Spleen (tissue), 11 donors: ENCODE measurements around the gene TBP. TPM values are rescaled to one million over a fixed set of nuclear protein-coding genes. Genes with fewer than 3 reads are reported as not detected.
A peak's percentile ranks its signal among the peaks of the same experiment; 100 is the strongest.

Source experiments
- DNase-seq: peaks from one replicate; pipeline ENCODE4 v3.0.0-alpha.2; 2020
- H3K27ac ChIP-seq, 8 donors: fragments of 200-600 bp; sonication (generic) in 7 of 8; 1 replicate in 4 of 8; 2 replicates in 4 of 8; pipeline versions ENCODE4 v1.5.0 to v1.8.0; 2016 to 2021; ENCODE audit warnings: inconsistent platforms in 4 of 8, mild to moderate bottlenecking in 4 of 8, moderate library complexity in 1 of 8
- H3K27me3 ChIP-seq, 7 donors: fragments of 200-600 bp; sonication (generic) in 6 of 7; replicated peaks in 1 of 7; 1 replicate in 4 of 7; 2 replicates in 3 of 7; pipeline versions ENCODE4 v1.5.0 to v1.8.0; 2016 to 2021; ENCODE audit warnings: inconsistent platforms in 3 of 7, mild to moderate bottlenecking in 1 of 7
- H3K36me3 ChIP-seq, 6 donors: fragments of 200-600 bp; sonication (generic) in 5 of 6; 1 replicate in 4 of 6; 2 replicates in 2 of 6; pipeline versions ENCODE4 v1.5.0 to v1.8.0; 2016 to 2021; ENCODE audit warnings: inconsistent platforms in 2 of 6
- H3K4me1 ChIP-seq, 6 donors: fragments of 200-600 bp; sonication (generic) in 5 of 6; 1 replicate in 3 of 6; 2 replicates in 3 of 6; pipeline versions ENCODE4 v1.5.0 to v1.8.0; 2016 to 2021; ENCODE audit warnings: inconsistent platforms in 3 of 6
- H3K4me3 ChIP-seq, 8 donors: fragments of 200-600 bp; sonication (generic) in 7 of 8; 1 replicate in 4 of 8; 2 replicates in 4 of 8; pipeline versions ENCODE4 v1.5.0 to v1.8.0; 2016 to 2021; ENCODE audit warnings: inconsistent platforms in 4 of 8, mild to moderate bottlenecking in 4 of 8, moderate library complexity in 2 of 8
- H3K9me3 ChIP-seq, 8 donors: fragments of 200-600 bp; sonication (generic) in 7 of 8; 1 replicate in 4 of 8; 2 replicates in 4 of 8; pipeline versions ENCODE4 v1.5.0 to v1.8.0; 2016 to 2021; ENCODE audit warnings: inconsistent platforms in 4 of 8
- CTCF ChIP-seq, 11 experiments: fragments of 200-600 bp in 7 of 11; fragments of 450-650 bp in 4 of 11; sonication (generic) in 4 of 11; IDR thresholded peaks in 8 of 11; conservative IDR thresholded peaks in 3 of 11; 1 replicate in 7 of 11; 2 replicates in 4 of 11; pipeline versions ENCODE4 v1.4.0 to v1.8.0; 2016 to 2021; ENCODE audit warnings: antibody characterized with exemption in 11 of 11, inconsistent platforms in 4 of 11, mild to moderate bottlenecking in 1 of 11
- POLR2A ChIP-seq, 3 donors: fragments of 450-650 bp; IDR thresholded peaks; one replicate each; pipeline ENCODE4 v1.5.1; 2017; ENCODE audit warnings: antibody characterized with exemption in 3 of 3, mild to moderate bottlenecking in 1 of 3
- POLR2AphosphoS5 ChIP-seq, 3 donors: sonication (generic); formaldehyde crosslinking; IDR thresholded peaks; one replicate each; pipeline ENCODE4 v1.5.1; 2017; ENCODE audit warnings: antibody characterized with exemption in 3 of 3
- WGBS, 5 donors: extraction: QIAGEN DNeasy Blood & Tissue Kit in 3 of 5; methylation state at CpG; one replicate each; pipeline versions ENCODE4 v1.1.5 to v1.1.7; 2013 to 2018; 5-methylcytosine and 5-hydroxymethylcytosine counted together
- intact Hi-C: fragments of 100-400 bp; cut with DNase I; formaldehyde crosslinking; loops from one replicate; pipeline ENCODE4 v1.15.0; 2023; ENCODE audit warnings: low total_unique reads
- polyA plus RNA-seq, 3 donors: library from polyadenylated mRNA; stranded (reverse); fragments of 200-250 nt; gene quantifications; one replicate each; pipeline ENCODE4 v1.2.1, GENCODE V29; 2013
- total RNA-seq, 7 donors: library from RNA; depleted of rRNA in 3 of 7; stranded (reverse); fragments of >200 nt in 3 of 7; fragmentation: NEBNext Ultra II Directional in 4 of 7; extraction: Animal tissue kit (Norgen Biotek cat#: 25700) in 4 of 7; gene quantifications; one replicate each; pipeline versions ENCODE4 v1.1.0 to v1.2.1, GENCODE V29; 2016 to 2021
- donor health status: healthy with polysubstance abuse.
- donor health status: DM: no; HTN: no; CAD: no; lungs with moderate emphysema.
- donor health status: DM: no; HTN: no; CAD: no.
- donor health status: Bipolar disorder and iron deficiency.
- donor health status: healthy.
- donor health status: DM: no; HTN: no; CAD: no.
- donor health status: DM: yes; HTN: yes; CAD: no.

Gene TBP
- total and polyA plus RNA-seq, 10 donors = 12.0 to 28.4 (median 18.2) TPM

GRCh38 chr6:170529839-170530469 lies 24.2 kb upstream of the TBP start:
- H3K27ac ChIP-seq = no peak overlapping the region
- TF ChIP-seq POLR2A (IDR thresholded peaks at IDR 0.05) (no peak), POLR2AphosphoS5 (IDR thresholded peaks at IDR 0.05) (peak in 1 of 3 donors; percentile 12), CTCF (IDR thresholded peaks at IDR 0.05 in 8 of 11, conservative IDR thresholded peaks at IDR 0.05 in 3 of 11) (peak; percentile 17 to 90 (median 79))
- H3K9me3 ChIP-seq = peaks cover 0 to 3% (median 0%) of the 10 kb centered on the region in 8 donors
- H3K4me3 ChIP-seq = no peak overlapping the region
- H3K36me3 ChIP-seq = peaks cover 0 to 38% (median 31%) of the 10 kb centered on the region in 6 donors
- H3K4me1 ChIP-seq = no peaks in the 10 kb centered on the region
- DNase-seq = peak; percentile 88
- intact Hi-C loops = loop anchor here (10.0 kb wide), 2 partner anchors 735 to 1635 kb away; no protein-coding TSS in a partner anchor
- H3K27me3 ChIP-seq = no peaks in the 10 kb centered on the region
- 52 to 75% (median 60%) methylated on average over 4 to 5 of the region's 5 CpGs for WGBS, 5 donors

- peaks cover 5 to 68% (median 61%) of the 10 kb centered on the region in 6 donors for H3K36me3 ChIP-seq
- no peak overlapping the region for H3K27ac ChIP-seq
- H3K4me3 ChIP-seq = no peak overlapping the region
- no peak for DNase-seq
- H3K27me3 ChIP-seq = no peaks in the 10 kb centered on the region
- H3K9me3 ChIP-seq = peaks cover 0 to under 1% (median 0%) of the 10 kb centered on the region in 8 donors
- TF ChIP-seq CTCF (IDR thresholded peaks at IDR 0.05 in 8 of 11, conservative IDR thresholded peaks at IDR 0.05 in 3 of 11) (no peak), POLR2AphosphoS5 (IDR thresholded peaks at IDR 0.05) (peak in 1 of 3 donors; percentile 12), POLR2A (IDR thresholded peaks at IDR 0.05) (no peak)
- intact Hi-C loops = loop anchor here (10.0 kb wide), 1 partner anchor 738 kb away; no protein-coding TSS in a partner anchor
- WGBS, 5 donors = 91 to 96% (median 94%) methylated on average over 7 of the region's 7 CpGs
- no peaks in the 10 kb centered on the region for H3K4me1 ChIP-seq
Observed at GRCh38 chr6:170532867-170533488, 21.2 kb upstream of the TBP start.

GRCh38 chr6:170533792-170534191 lies 20.4 kb upstream of the TBP start:
- Histone ChIP-seq H3K36me3 (peaks cover 5 to 76% (median 68%) of the 10 kb centered on the region in 6 donors), H3K4me1 (no peaks in the 10 kb centered on the region), H3K9me3 (no peaks in the 10 kb centered on the region), H3K27ac (no peak overlapping the region), H3K27me3 (no peaks in the 10 kb centered on the region), H3K4me3 (no peak overlapping the region)
- 73 to 96% (median 94%) methylated on average over 2 of the region's 2 CpGs for WGBS, 5 donors
- TF ChIP-seq POLR2AphosphoS5 (IDR thresholded peaks at IDR 0.05) (no peak), CTCF (IDR thresholded peaks at IDR 0.05 in 8 of 11, conservative IDR thresholded peaks at IDR 0.05 in 3 of 11) (no peak), POLR2A (IDR thresholded peaks at IDR 0.05) (no peak)
- no peak for DNase-seq
- intact Hi-C loops = loop anchor here (10.0 kb wide), 1 partner anchor 739 kb away; no protein-coding TSS in a partner anchor

- peaks cover 0 to 8% (median 6%) of the 10 kb centered on the region in 6 donors for H3K4me1 ChIP-seq
- peaks cover 5 to 88% (median 79%) of the 10 kb centered on the region in 6 donors for H3K36me3 ChIP-seq
- TF ChIP-seq POLR2A (IDR thresholded peaks at IDR 0.05) = no peak
- no peak for TF ChIP-seq POLR2AphosphoS5 (IDR thresholded peaks at IDR 0.05)
- no peak for TF ChIP-seq CTCF (IDR thresholded peaks at IDR 0.05 in 8 of 11, conservative IDR thresholded peaks at IDR 0.05 in 3 of 11)
- H3K27ac ChIP-seq = no peak overlapping the region
- DNase-seq = no peak
- 85 to 99% (median 94%) methylated on average over 5 of the region's 5 CpGs for whole genome bisulfite sequencing, 5 donors
- no peaks in the 10 kb centered on the region for H3K9me3 ChIP-seq
- intact Hi-C loops = loop anchor here (10.0 kb wide), 1 partner anchor 740 kb away; no protein-coding TSS in a partner anchor
- H3K27me3 ChIP-seq = no peaks in the 10 kb centered on the region
- no peak overlapping the region for H3K4me3 ChIP-seq
Observed at GRCh38 chr6:170535004-170535403, 19.2 kb upstream of the TBP start.
